HEK293 (cell line): ENCODE measurements around the gene PEPD.

ENCODE experiments used
- EGR2 ChIP-seq: fragments of 450-650 bp; formaldehyde crosslinking; IDR thresholded peaks from 2 replicates; pipeline ENCODE4 v1.5.1; 2016; ENCODE audit warnings: low read depth, missing biosample characterization, missing genetic modification characterization
- GLIS1 ChIP-seq: fragments of 450-650 bp; formaldehyde crosslinking; IDR thresholded peaks from 2 replicates; pipeline ENCODE4 v1.5.1; 2016; ENCODE audit warnings: missing biosample characterization, missing genetic modification characterization
- GLIS2 ChIP-seq: fragments of 450-650 bp; formaldehyde crosslinking; IDR thresholded peaks from 2 replicates; pipeline ENCODE4 v1.5.1; 2016; ENCODE audit warnings: missing biosample characterization, missing genetic modification characterization
- MZF1 ChIP-seq: fragments of 450-650 bp; formaldehyde crosslinking; IDR thresholded peaks from 2 replicates; pipeline ENCODE4 v1.5.1; 2017; ENCODE audit warnings: missing biosample characterization, missing genetic modification characterization, borderline replicate concordance
- PRDM2 ChIP-seq: fragments of 450-650 bp; formaldehyde crosslinking; IDR thresholded peaks from 2 replicates; pipeline ENCODE4 v1.5.1; 2016; ENCODE audit warnings: missing biosample characterization, missing genetic modification characterization, borderline replicate concordance
- ZBTB48 ChIP-seq: fragments of 450-650 bp; formaldehyde crosslinking; IDR thresholded peaks from 2 replicates; pipeline ENCODE4 v1.5.1; 2016; ENCODE audit warnings: missing biosample characterization, missing genetic modification characterization
- ZEB2 ChIP-seq: fragments of 450-650 bp; formaldehyde crosslinking; IDR thresholded peaks from 2 replicates; pipeline ENCODE4 v1.5.1; 2016; ENCODE audit warnings: missing biosample characterization, missing genetic modification characterization
- ZNF114 ChIP-seq: fragments of 450-650 bp; formaldehyde crosslinking; IDR thresholded peaks from 2 replicates; pipeline ENCODE4 v1.5.0; 2017; ENCODE audit warnings: missing biosample characterization, missing genetic modification characterization
- ZNF121 ChIP-seq: fragments of 450-650 bp; formaldehyde crosslinking; IDR thresholded peaks from 2 replicates; pipeline ENCODE4 v1.5.1; 2016; ENCODE audit warnings: missing biosample characterization, missing genetic modification characterization
- ZNF132 ChIP-seq: fragments of 450-650 bp; formaldehyde crosslinking; IDR thresholded peaks from 2 replicates; pipeline ENCODE4 v1.5.1; 2017; ENCODE audit warnings: missing biosample characterization, missing genetic modification characterization, borderline replicate concordance
- ZNF169 ChIP-seq: fragments of 450-650 bp; formaldehyde crosslinking; IDR thresholded peaks from 2 replicates; pipeline ENCODE4 v1.5.1; 2016; ENCODE audit warnings: missing biosample characterization, missing genetic modification characterization
- ZNF174 ChIP-seq: fragments of 450-650 bp; formaldehyde crosslinking; IDR thresholded peaks from 2 replicates; pipeline ENCODE4 v1.5.0; 2017; ENCODE audit warnings: missing biosample characterization, mild to moderate bottlenecking, missing genetic modification characterization
- ZNF175 ChIP-seq: fragments of 450-650 bp; formaldehyde crosslinking; IDR thresholded peaks from 2 replicates; pipeline ENCODE4 v1.5.1; 2016; ENCODE audit warnings: missing biosample characterization, missing genetic modification characterization
- ZNF184 ChIP-seq: fragments of 450-650 bp; IDR thresholded peaks from 2 replicates; pipeline ENCODE4 v1.5.1; 2018; ENCODE audit warnings: missing biosample characterization, mild to moderate bottlenecking, missing genetic modification characterization
- ZNF223 ChIP-seq: fragments of 450-650 bp; formaldehyde crosslinking; IDR thresholded peaks from 2 replicates; pipeline ENCODE4 v1.5.1; 2016; ENCODE audit warnings: missing biosample characterization, missing genetic modification characterization
- ZNF24 ChIP-seq: fragments of 450-650 bp; formaldehyde crosslinking; IDR thresholded peaks from 2 replicates; pipeline ENCODE4 v1.5.1; 2016; ENCODE audit warnings: missing biosample characterization, missing genetic modification characterization
- ZNF423 ChIP-seq: fragments of 450-650 bp; formaldehyde crosslinking; IDR thresholded peaks from 2 replicates; pipeline ENCODE4 v1.5.1; 2016; ENCODE audit warnings: missing biosample characterization, missing genetic modification characterization
- ZNF473 ChIP-seq: fragments of 450-650 bp; formaldehyde crosslinking; IDR thresholded peaks from 2 replicates; pipeline ENCODE4 v1.5.1; 2017; ENCODE audit warnings: missing biosample characterization, missing genetic modification characterization
- ZNF530 ChIP-seq: fragments of 450-650 bp; formaldehyde crosslinking; IDR thresholded peaks from 2 replicates; pipeline ENCODE4 v1.5.1; 2016; ENCODE audit warnings: low read depth, missing biosample characterization, missing genetic modification characterization
- ZNF549 ChIP-seq: fragments of 450-650 bp; IDR thresholded peaks from 2 replicates; pipeline ENCODE4 v1.5.1; 2018; ENCODE audit warnings: missing biosample characterization, missing genetic modification characterization, mild to moderate bottlenecking, inconsistent platforms, moderate library complexity
- ZNF555 ChIP-seq: fragments of 450-650 bp; formaldehyde crosslinking; conservative IDR thresholded peaks from 2 replicates; pipeline ENCODE4 v1.5.1; 2017; ENCODE audit warnings: missing biosample characterization, mild to moderate bottlenecking, missing genetic modification characterization, inconsistent platforms
- ZNF560 ChIP-seq: fragments of 450-650 bp; formaldehyde crosslinking; IDR thresholded peaks from 2 replicates; pipeline ENCODE4 v1.5.1; 2017; ENCODE audit warnings: missing biosample characterization, missing genetic modification characterization, borderline replicate concordance
- ZNF626 ChIP-seq: fragments of 450-650 bp; sonication (Bioruptor Pico); formaldehyde crosslinking; IDR thresholded peaks from 2 replicates; pipeline ENCODE4 v1.5.1; 2018; ENCODE audit warnings: missing biosample characterization, missing genetic modification characterization, inconsistent platforms
- ZNF664 ChIP-seq: fragments of 450-650 bp; formaldehyde crosslinking; IDR thresholded peaks from 2 replicates; pipeline ENCODE4 v1.5.1; 2016; ENCODE audit warnings: missing biosample characterization, missing genetic modification characterization
- ZNF747 ChIP-seq: fragments of 450-650 bp; formaldehyde crosslinking; IDR thresholded peaks from 2 replicates; pipeline ENCODE4 v1.5.1; 2016; ENCODE audit warnings: missing biosample characterization, missing genetic modification characterization
- ZNF785 ChIP-seq: fragments of 450-650 bp; formaldehyde crosslinking; IDR thresholded peaks from 2 replicates; pipeline ENCODE4 v1.5.1; 2016; ENCODE audit warnings: missing biosample characterization, missing genetic modification characterization
- ZNF791 ChIP-seq: fragments of 450-650 bp; formaldehyde crosslinking; IDR thresholded peaks from 2 replicates; pipeline ENCODE4 v1.5.1; 2016; ENCODE audit warnings: missing biosample characterization, missing genetic modification characterization
- ZSCAN16 ChIP-seq: fragments of 450-650 bp; formaldehyde crosslinking; IDR thresholded peaks from 2 replicates; pipeline ENCODE4 v1.5.1; 2016; ENCODE audit warnings: missing biosample characterization, missing genetic modification characterization
- ZSCAN18 ChIP-seq: fragments of 450-650 bp; formaldehyde crosslinking; IDR thresholded peaks from 2 replicates; pipeline ENCODE4 v1.5.1; 2016; ENCODE audit warnings: missing biosample characterization, missing genetic modification characterization
- ZXDB ChIP-seq: fragments of 450-650 bp; formaldehyde crosslinking; IDR thresholded peaks from 2 replicates; pipeline ENCODE4 v1.5.1; 2016; ENCODE audit warnings: missing biosample characterization, missing genetic modification characterization
- TF ChIP-seq, protein P1 (sequence below): IDR thresholded peaks from 2 replicates; pipeline ENCODE4 v1.6.1; 2011; ENCODE audit warnings: mild to moderate bottlenecking, low read depth, low read length, borderline replicate concordance
- TF ChIP-seq, protein P2 (sequence below): fragments of 450-650 bp; formaldehyde crosslinking; IDR thresholded peaks from 2 replicates; pipeline ENCODE4; 2016; ENCODE audit warnings: missing biosample characterization, missing genetic modification characterization

Gene PEPD

DNA sequence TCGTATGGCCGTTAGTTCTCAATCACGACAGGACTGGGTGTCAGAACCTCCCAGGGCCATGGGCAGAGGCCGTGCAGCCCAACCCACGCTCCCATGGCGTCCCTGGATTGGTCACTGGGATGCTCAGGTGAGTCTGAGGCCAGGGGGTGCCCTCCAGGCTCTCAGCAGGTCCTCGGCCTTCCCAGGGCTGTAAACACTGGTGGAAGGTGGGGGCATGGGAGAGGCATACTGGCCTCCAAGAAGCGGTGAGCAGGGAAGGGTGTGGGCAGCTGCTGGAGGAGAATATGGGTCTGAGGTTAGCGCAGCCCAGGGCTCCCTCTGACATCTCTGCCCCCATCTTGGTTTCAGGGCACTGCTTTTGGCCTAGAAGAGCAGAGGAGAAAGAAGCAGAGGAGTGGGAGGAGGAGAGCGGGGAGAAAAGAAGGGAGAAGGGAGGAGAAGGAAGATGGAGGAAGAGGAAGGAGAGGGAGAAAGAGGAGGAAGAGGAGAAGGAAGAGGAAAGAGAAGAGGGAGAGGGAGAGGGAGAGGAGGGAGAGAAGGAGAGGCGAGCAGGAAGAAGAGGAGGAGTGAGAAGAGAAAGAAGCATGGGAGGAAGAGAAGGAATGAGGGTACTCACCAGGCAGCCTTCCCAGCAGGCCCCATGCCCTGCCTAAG is 85.8 kb downstream of the PEPD start (continued):
- TF ChIP-seq ZNF132 (tag by site-specific recombination), result no peak
- TF ChIP-seq, protein P1, sequence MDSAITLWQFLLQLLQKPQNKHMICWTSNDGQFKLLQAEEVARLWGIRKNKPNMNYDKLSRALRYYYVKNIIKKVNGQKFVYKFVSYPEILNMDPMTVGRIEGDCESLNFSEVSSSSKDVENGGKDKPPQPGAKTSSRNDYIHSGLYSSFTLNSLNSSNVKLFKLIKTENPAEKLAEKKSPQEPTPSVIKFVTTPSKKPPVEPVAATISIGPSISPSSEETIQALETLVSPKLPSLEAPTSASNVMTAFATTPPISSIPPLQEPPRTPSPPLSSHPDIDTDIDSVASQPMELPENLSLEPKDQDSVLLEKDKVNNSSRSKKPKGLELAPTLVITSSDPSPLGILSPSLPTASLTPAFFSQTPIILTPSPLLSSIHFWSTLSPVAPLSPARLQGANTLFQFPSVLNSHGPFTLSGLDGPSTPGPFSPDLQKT, result no peak
- TF ChIP-seq ZSCAN16 (tag by site-specific recombination), result no peak
- TF ChIP-seq ZNF174, result no peak
- no peak for TF ChIP-seq MZF1 (tag by site-specific recombination)
- no peak for TF ChIP-seq ZNF169
- no peak for TF ChIP-seq ZSCAN18 (tag by site-specific recombination)
- no peak for TF ChIP-seq GLIS2
- peak; percentile 75; the same call in 1 of the 2 replicates for TF ChIP-seq ZNF114 (tag by site-specific recombination)
- TF ChIP-seq GLIS1 (tag by site-specific recombination), result no peak
- no peak for TF ChIP-seq ZNF121 (tag by site-specific recombination)
- no peak for TF ChIP-seq ZXDB (tag by site-specific recombination)
- no peak for TF ChIP-seq ZNF549 (tag by site-specific recombination)
- TF ChIP-seq ZNF626 (tag by site-specific recombination), result no peak
- TF ChIP-seq ZNF473, result peak; percentile 83
- TF ChIP-seq ZNF24 (tag by site-specific recombination), result no peak
- TF ChIP-seq PRDM2 (tag by site-specific recombination), result no peak
- TF ChIP-seq ZNF555 (tag by site-specific recombination), result no peak
- TF ChIP-seq ZNF791, result 0 out of 2 replicates have a peak, but pooled peaks have one; percentile 26
- TF ChIP-seq ZNF747 (tag by site-specific recombination), result 0 out of 2 replicates have a peak, but pooled peaks have one; percentile 35
- no peak for TF ChIP-seq ZNF423 (tag by site-specific recombination)
- no peak for TF ChIP-seq ZNF184 (tag by site-specific recombination)
- no peak for TF ChIP-seq ZNF560 (tag by site-specific recombination)
- peak; percentile 70 for TF ChIP-seq EGR2
- no peak for TF ChIP-seq ZEB2
- TF ChIP-seq ZNF530 (tag by site-specific recombination), result no peak
- TF ChIP-seq, protein P2, sequence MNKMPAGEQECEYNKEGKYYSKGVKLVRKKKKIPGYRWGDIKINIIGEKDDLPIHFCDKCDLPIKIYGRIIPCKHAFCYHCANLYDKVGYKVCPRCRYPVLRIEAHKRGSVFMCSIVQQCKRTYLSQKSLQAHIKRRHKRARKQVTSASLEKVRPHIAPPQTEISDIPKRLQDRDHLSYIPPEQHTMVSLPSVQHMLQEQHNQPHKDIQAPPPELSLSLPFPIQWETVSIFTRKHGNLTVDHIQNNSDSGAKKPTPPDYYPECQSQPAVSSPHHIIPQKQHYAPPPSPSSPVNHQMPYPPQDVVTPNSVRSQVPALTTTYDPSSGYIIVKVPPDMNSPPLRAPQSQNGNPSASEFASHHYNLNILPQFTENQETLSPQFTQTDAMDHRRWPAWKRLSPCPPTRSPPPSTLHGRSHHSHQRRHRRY (tag by site-specific recombination), result peak; percentile 81; the same call in 1 of the 2 replicates
- peak; percentile 47; the same call in 1 of the 2 replicates for TF ChIP-seq ZNF175 (tag by site-specific recombination)
- 0 out of 2 replicates have a peak, but pooled peaks have one; percentile 21 for TF ChIP-seq ZNF785
- no peak for TF ChIP-seq ZBTB48
- TF ChIP-seq ZNF664 (tag by site-specific recombination), result no peak
- 0 out of 2 replicates have a peak, but pooled peaks have one; percentile 58 for TF ChIP-seq ZNF223 (tag by site-specific recombination)
- TF ChIP-seq, all 188 proteins: peak for 19
